ENCODE measurements around the gene GPATCH2.
"Not testable (repeated sequence)": the region's sequence is repeated elsewhere in the genome, so short reads cannot be mapped to it uniquely, and the experiment has no call there.

Gene GPATCH2

GRCh38 chr1:217526636-217527035, 104.3 kb downstream of the GPATCH2 start:
- TF ChIP-seq CTCF (conservative IDR thresholded peaks at IDR 0.05) = no peak
- H3K27ac ChIP-seq = peak overlapping the region; percentile 42

- TF ChIP-seq CTCF (conservative IDR thresholded peaks at IDR 0.05) = no peak
- H3K27ac ChIP-seq = peak overlapping the region; percentile 42
These were observed 105.0 kb downstream of the GPATCH2 start for GRCh38 chr1:217525773-217526490.

GRCh38 chr1:217524787-217525520, 105.9 kb downstream of the GPATCH2 start:
- H3K27ac ChIP-seq = peak overlapping the region; percentile 42
- no peak for TF ChIP-seq CTCF (conservative IDR thresholded peaks at IDR 0.05)

- H3K27ac ChIP-seq = not testable (repeated sequence)
These were observed 107.0 kb downstream of the GPATCH2 start for GRCh38 chr1:217523921-217524320.

- H3K27ac ChIP-seq = no peak overlapping the region
- TF ChIP-seq CTCF (conservative IDR thresholded peaks at IDR 0.05) = peak; percentile 57
These were observed 108.6 kb downstream of the GPATCH2 start for GRCh38 chr1:217522277-217522676.

GRCh38 chr1:217521317-217521716, 109.6 kb downstream of the GPATCH2 start:
- no peak for TF ChIP-seq CTCF (conservative IDR thresholded peaks at IDR 0.05)
- H3K27ac ChIP-seq = no peak overlapping the region

- no peak overlapping the region for H3K27ac ChIP-seq
- no peak for TF ChIP-seq CTCF (conservative IDR thresholded peaks at IDR 0.05)
These were observed 124.0 kb downstream of the GPATCH2 start for GRCh38 chr1:217506878-217507277.

GRCh38 chr1:217498209-217498608, 132.7 kb downstream of the GPATCH2 start:
- no peak for TF ChIP-seq CTCF (conservative IDR thresholded peaks at IDR 0.05)
- no peak overlapping the region for H3K27ac ChIP-seq
